Myocyte (in vitro differentiated cells): ENCODE results near the gene PSMD13. TPM values are rescaled to one million over a fixed set of nuclear protein-coding genes. Genes with fewer than 3 reads are reported as not detected.
"Not testable (repeated sequence)": the region's sequence is repeated elsewhere in the genome, so short reads cannot be mapped to it uniquely, and the experiment has no call there.

Experiments
- DNase-seq: peaks from one replicate; pipeline ENCODE4 v3.0.0-alpha.2; 2012; ENCODE audit warnings: low read depth
- total RNA-seq: library from RNA; depleted of rRNA; stranded (reverse); fragments of >200 nt; gene quantifications from 2 replicates; pipeline ENCODE4 v1.2.3, GENCODE V29; 2014

Gene PSMD13
- total RNA-seq, 1 donor from 2014 or later: 116 TPM

GRCh38 chr11:285894-286220 is 49.1 kb downstream of the PSMD13 start:
- no peak for DNase-seq

- DNase-seq: not testable (repeated sequence)
Observed at GRCh38 chr11:286977-287820, 50.4 kb downstream of the PSMD13 start.

- DNase-seq: no peak
Observed at GRCh38 chr11:287821-288477, 51.2 kb downstream of the PSMD13 start.

- DNase-seq: peak; percentile 42
Observed at GRCh38 chr11:288478-289397, 52.0 kb downstream of the PSMD13 start, which contains the start of gene PGGHG. Gene PGGHG, plus strand, starts transcription at chr11:289126. Its CDS starts 691 bp downstream, at chr11:289817.

GRCh38 chr11:289398-289711 is 52.6 kb downstream of the PSMD13 start:
- no peak for DNase-seq

GRCh38 chr11:289712-290620 is 53.2 kb downstream of the PSMD13 start:
- no peak for DNase-seq

- DNase-seq: no peak
Observed at GRCh38 chr11:290621-291231, 54.0 kb downstream of the PSMD13 start.

GRCh38 chr11:291281-292210 is 54.8 kb downstream of the PSMD13 start:
- no peak for DNase-seq

- DNase-seq: no peak
Observed at GRCh38 chr11:292211-293121, 55.7 kb downstream of the PSMD13 start.

GRCh38 chr11:293271-293851 is 56.6 kb downstream of the PSMD13 start:
- no peak for DNase-seq

GRCh38 chr11:293852-294661 is 57.3 kb downstream of the PSMD13 start:
- no peak for DNase-seq

GRCh38 chr11:294780-295179 is 58.0 kb downstream of the PSMD13 start:
- no peak for DNase-seq

- no peak for DNase-seq
Observed at GRCh38 chr11:295351-296170, 58.8 kb downstream of the PSMD13 start.

GRCh38 chr11:296171-297050 is 59.6 kb downstream of the PSMD13 start:
- DNase-seq: no peak

- no peak for DNase-seq
Observed at GRCh38 chr11:297051-297585, 60.3 kb downstream of the PSMD13 start.
